ENCODE measurements around the gene ABCC11.

GRCh38 chr16:48261569-48261968, 14.2 kb upstream of the ABCC11 start:
- TF ChIP-seq POLR2A (IDR thresholded peaks at IDR 0.05): no peak
- TF ChIP-seq CTCF (IDR thresholded peaks at IDR 0.05): no peak
- no peak for TF ChIP-seq POLR2AphosphoS5 (IDR thresholded peaks at IDR 0.05)
